Measurements from ENCODE around the gene SYP. TPM values are rescaled to one million over a fixed set of nuclear protein-coding genes. Genes with fewer than 3 reads are reported as not detected.

The SYP gene
- total and polyA plus RNA-seq, 10 of the 15 experiments (the other 5 are each of a cell fraction or from before 2014, with no cell fraction given), result 0.34 to 1.7 (median 0.74) TPM

- H3K27ac ChIP-seq (ENCODE audit: control insufficient read depth, insufficient read depth), result no peak overlapping the region
- in situ Hi-C loops (cut with MboI) (no loop called here), intact Hi-C loops (cut with micrococcal nuclease; ENCODE audit: unreplicated experiment) (no loop called here)
- BruUV-seq (replicated peaks), result no TSS peak
- ChIA-PET CTCF (no interaction called here), RAD21 (ENCODE audit: unreplicated experiment) (no interaction called here), SMC1A (ENCODE audit: uncharacterized antibody, unreplicated experiment) (no interaction called here), POLR2A (no interaction called here)
- H3K79me2 ChIP-seq (ENCODE audit: control insufficient read depth, insufficient read depth, low read length), result no peaks in the 10 kb centered on the region
- WGBS (ENCODE audit: insufficient coverage, insufficient replicate concordance, low lambda C conversion rate, missing lambda C conversion rate), result 75% methylated on average over 17 of the region's 17 CpGs
- H3K4me3 ChIP-seq, result no peak overlapping the region
- no peak for ATAC-seq
- H3K36me3 ChIP-seq (ENCODE audit: control insufficient read depth in 2 of 2, insufficient read depth in 2 of 2, low read length in 1 of 2), result no peaks in the 10 kb centered on the region
- H3K9ac ChIP-seq (ENCODE audit: control insufficient read depth, insufficient read depth, low read length), result no peak overlapping the region
- no peaks in the 10 kb centered on the region for H3K4me1 ChIP-seq (ENCODE audit: control insufficient read depth, insufficient read depth, low read length)
- H2AFZ ChIP-seq (ENCODE audit: control insufficient read depth, low read depth, low read length), result no peak overlapping the region
- no peaks in the 10 kb centered on the region for H4K20me1 ChIP-seq (ENCODE audit: control insufficient read depth, insufficient read depth)
- no peaks in the 10 kb centered on the region; the same call in 2 of the 3 replicates for H3K9me3 ChIP-seq (replicated peaks; ENCODE audit: control insufficient read depth, insufficient read depth, low read length)
- no peak for DNase-seq (ENCODE audit: low read depth, low spot score)
- FAIRE-seq, result no peak
- no peaks in the 10 kb centered on the region for H3K27me3 ChIP-seq (replicated peaks in 1 of 2; ENCODE audit: control insufficient read depth in 2 of 2, insufficient read depth in 2 of 2, low read length in 1 of 2)
- TF ChIP-seq STAT1 (conservative IDR thresholded peaks at IDR 0.05) (no peak), ETV6 (conservative IDR thresholded peaks at IDR 0.05 in 1 of 2, IDR thresholded peaks at IDR 0.05 in 1 of 2; ENCODE audit: borderline replicate concordance in 1 of 2, low read depth in 1 of 2) (no peak), IKZF2 (IDR thresholded peaks at IDR 0.05) (no peak), NR2F1 (conservative IDR thresholded peaks at IDR 0.05) (no peak), SPI1 (IDR thresholded peaks at IDR 0.05; ENCODE audit: borderline replicate concordance, insufficient read depth, low read depth, low read length) (no peak), ATF7 (IDR thresholded peaks at IDR 0.05; ENCODE audit: low read depth) (no peak), RAD51 (IDR thresholded peaks at IDR 0.05) (no peak), RBBP5 (conservative IDR thresholded peaks at IDR 0.05) (no peak), POU2F2 (IDR thresholded peaks at IDR 0.05; ENCODE audit: borderline replicate concordance, low read depth, low read length) (no peak), SUZ12 (IDR thresholded peaks at IDR 0.05; ENCODE audit: unreplicated experiment) (no peak), YY1 (IDR thresholded peaks at IDR 0.05; ENCODE audit: low read depth, low read length) (no peak), IKZF1 (conservative IDR thresholded peaks at IDR 0.05) (no peak), TBL1XR1 (IDR thresholded peaks at IDR 0.05; ENCODE audit: low read depth, low read length) (no peak), BCL3 (IDR thresholded peaks at IDR 0.05; ENCODE audit: borderline replicate concordance, insufficient read depth, low read depth, low read length, poor library complexity, severe bottlenecking) (no peak), CBFB (IDR thresholded peaks at IDR 0.05; ENCODE audit: low read depth) (no peak), ZZZ3 (IDR thresholded peaks at IDR 0.05; ENCODE audit: control insufficient read depth, insufficient read length, low read depth) (no peak), LARP7 (IDR thresholded peaks at IDR 0.05) (no peak), CEBPB (IDR thresholded peaks at IDR 0.05; ENCODE audit: borderline replicate concordance in 1 of 2, low read depth in 2 of 2, low read length in 2 of 2) (no peak)
- H3K4me2 ChIP-seq (ENCODE audit: control insufficient read depth, insufficient read depth), result no peak overlapping the region
Measured at GRCh38 chrX:49228185-49228584, 28.2 kb upstream of the SYP start.

Measured in GM12878 (cell line).